Suprapubic skin (tissue), 4 donors: ENCODE measurements around the gene ATF3. TPM values are rescaled to one million over a fixed set of nuclear protein-coding genes. Genes with fewer than 3 reads are reported as not detected.

ENCODE experiments used
- DNase-seq, 2 donors: peaks; one replicate each; pipeline ENCODE4 v3.0.0-alpha.2; 2019; ENCODE audit warnings: low spot score in 2 of 2
- H3K27ac ChIP-seq: fragments of 200-600 bp; sonication (generic); one replicate; pipeline ENCODE4 v1.5.1; 2019
- H3K27me3 ChIP-seq: fragments of 200-600 bp; sonication (generic); one replicate; pipeline ENCODE4 v1.5.1; 2019
- H3K36me3 ChIP-seq: fragments of 200-600 bp; sonication (generic); one replicate; pipeline ENCODE4 v1.5.1; 2019
- H3K4me1 ChIP-seq: fragments of 200-600 bp; sonication (generic); one replicate; pipeline ENCODE4 v1.5.1; 2019
- H3K4me3 ChIP-seq: fragments of 200-600 bp; sonication (generic); one replicate; pipeline ENCODE4 v1.5.1; 2019; ENCODE audit warnings: mild to moderate bottlenecking
- H3K9me3 ChIP-seq: fragments of 200-600 bp; sonication (generic); one replicate; pipeline ENCODE4 v1.5.1; 2019
- EP300 ChIP-seq: sonication (generic); formaldehyde crosslinking; IDR thresholded peaks from one replicate; pipeline ENCODE4 v1.6.1; 2017; ENCODE audit warnings: antibody characterized with exemption
- POLR2A ChIP-seq, 2 donors: fragments of 450-650 bp; IDR thresholded peaks; one replicate each; pipeline ENCODE4 v1.6.1; 2017; ENCODE audit warnings: antibody characterized with exemption in 2 of 2, mild to moderate bottlenecking in 2 of 2, moderate library complexity in 2 of 2
- POLR2AphosphoS5 ChIP-seq, 3 donors: sonication (generic); formaldehyde crosslinking; IDR thresholded peaks; one replicate each; pipeline ENCODE4 v1.6.1; 2017; ENCODE audit warnings: antibody characterized with exemption in 3 of 3
- WGBS: methylation state at CpG from one replicate; pipeline ENCODE4 v1.1.5; 2018; 5-methylcytosine and 5-hydroxymethylcytosine counted together
- total RNA-seq, 4 donors: library from RNA; depleted of rRNA; stranded (reverse); fragments of >200 nt; gene quantifications; one replicate each; pipeline ENCODE4 v1.1.0, GENCODE V29; 2016
- TF ChIP-seq, protein P1 (sequence below), 2 donors: fragments of 200-600 bp in 1 of 2; fragments of 450-650 bp in 1 of 2; sonication (generic) in 1 of 2; IDR thresholded peaks; one replicate each; pipeline ENCODE4 v1.5.1; 2016 to 2019; ENCODE audit warnings: antibody characterized with exemption in 2 of 2, mild to moderate bottlenecking in 1 of 2, moderate library complexity in 1 of 2

The ATF3 gene
- total RNA-seq, 4 donors from 2014 or later = 43.9 to 151 (median 84.1) TPM

DNA sequence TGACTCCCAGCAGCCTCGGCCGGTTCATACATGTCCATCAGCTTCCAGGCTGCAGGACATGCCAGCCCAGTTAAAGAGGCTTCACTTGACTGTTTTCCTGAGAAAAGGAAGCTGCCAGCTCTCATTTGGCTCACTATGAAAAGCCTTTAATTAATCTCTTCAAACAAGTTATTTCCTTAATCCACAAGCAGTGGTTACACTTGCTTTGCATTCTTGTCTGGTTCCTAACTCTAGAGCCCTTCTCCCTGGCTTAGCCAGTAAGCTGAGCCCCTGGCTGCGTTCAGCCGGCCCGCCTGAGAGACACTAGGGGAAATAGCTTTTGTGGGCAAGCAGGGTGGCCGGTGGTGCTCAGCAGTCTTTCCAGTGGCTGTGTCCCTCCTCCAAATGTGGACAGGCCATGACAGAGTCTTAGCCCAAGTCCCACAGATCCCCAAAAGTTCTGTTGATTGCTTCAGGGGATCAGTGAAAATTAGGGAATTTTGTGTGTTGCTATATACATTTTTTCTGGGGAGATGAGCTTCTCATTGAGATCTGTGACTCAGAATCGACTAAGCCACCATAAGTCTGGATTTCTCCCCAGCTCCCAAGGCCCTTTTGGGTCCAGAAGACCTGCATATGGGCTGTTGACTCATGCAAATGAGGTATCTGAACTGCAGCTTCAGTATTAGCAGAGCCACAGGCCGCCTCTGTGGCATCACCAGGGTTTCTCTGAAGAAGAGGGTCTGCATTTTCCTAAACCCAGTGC, 10.1 kb downstream of the ATF3 start:
- Histone ChIP-seq H3K4me3 (no peak overlapping the region), H3K27ac (no peak overlapping the region), H3K4me1 (no peaks in the 10 kb centered on the region), H3K9me3 (no peaks in the 10 kb centered on the region), H3K27me3 (no peaks in the 10 kb centered on the region), H3K36me3 (peaks cover 58% of the 10 kb centered on the region)
- WGBS = 88% methylated on average over 7 of the region's 8 CpGs
- TF ChIP-seq, protein P1, sequence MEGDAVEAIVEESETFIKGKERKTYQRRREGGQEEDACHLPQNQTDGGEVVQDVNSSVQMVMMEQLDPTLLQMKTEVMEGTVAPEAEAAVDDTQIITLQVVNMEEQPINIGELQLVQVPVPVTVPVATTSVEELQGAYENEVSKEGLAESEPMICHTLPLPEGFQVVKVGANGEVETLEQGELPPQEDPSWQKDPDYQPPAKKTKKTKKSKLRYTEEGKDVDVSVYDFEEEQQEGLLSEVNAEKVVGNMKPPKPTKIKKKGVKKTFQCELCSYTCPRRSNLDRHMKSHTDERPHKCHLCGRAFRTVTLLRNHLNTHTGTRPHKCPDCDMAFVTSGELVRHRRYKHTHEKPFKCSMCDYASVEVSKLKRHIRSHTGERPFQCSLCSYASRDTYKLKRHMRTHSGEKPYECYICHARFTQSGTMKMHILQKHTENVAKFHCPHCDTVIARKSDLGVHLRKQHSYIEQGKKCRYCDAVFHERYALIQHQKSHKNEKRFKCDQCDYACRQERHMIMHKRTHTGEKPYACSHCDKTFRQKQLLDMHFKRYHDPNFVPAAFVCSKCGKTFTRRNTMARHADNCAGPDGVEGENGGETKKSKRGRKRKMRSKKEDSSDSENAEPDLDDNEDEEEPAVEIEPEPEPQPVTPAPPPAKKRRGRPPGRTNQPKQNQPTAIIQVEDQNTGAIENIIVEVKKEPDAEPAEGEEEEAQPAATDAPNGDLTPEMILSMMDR (IDR thresholded peaks at IDR 0.05) = no peak
- TF ChIP-seq POLR2AphosphoS5 (IDR thresholded peaks at IDR 0.05) (no peak), POLR2A (IDR thresholded peaks at IDR 0.05) (no peak), EP300 (no peak)
- no peak for DNase-seq

- Histone ChIP-seq H3K27ac (no peak overlapping the region), H3K27me3 (no peaks in the 10 kb centered on the region), H3K4me3 (no peak overlapping the region), H3K4me1 (no peaks in the 10 kb centered on the region), H3K9me3 (no peaks in the 10 kb centered on the region), H3K36me3 (peaks cover 53% of the 10 kb centered on the region)
- DNase-seq = no peak
- no peak for TF ChIP-seq POLR2A (IDR thresholded peaks at IDR 0.05)
- TF ChIP-seq, protein P1 (IDR thresholded peaks at IDR 0.05) = no peak
- no peak for TF ChIP-seq POLR2AphosphoS5 (IDR thresholded peaks at IDR 0.05)
- TF ChIP-seq EP300 = no peak
- 91% methylated on average over 1 of the region's 1 CpG for WGBS
Measured at GRCh38 chr1:212620293-212620692, 11.7 kb downstream of the ATF3 start.

- no peak for DNase-seq
- H3K36me3 ChIP-seq = peaks cover 43% of the 10 kb centered on the region
- no peak for TF ChIP-seq POLR2AphosphoS5 (IDR thresholded peaks at IDR 0.05)
- no peak for TF ChIP-seq EP300
- TF ChIP-seq POLR2A (IDR thresholded peaks at IDR 0.05) = no peak
- TF ChIP-seq, protein P1 (IDR thresholded peaks at IDR 0.05) = no peak
- H3K9me3 ChIP-seq = no peaks in the 10 kb centered on the region
- no peaks in the 10 kb centered on the region for H3K27me3 ChIP-seq
- WGBS = 84% methylated on average over 10 of the region's 10 CpGs
- no peak overlapping the region for H3K4me3 ChIP-seq
- no peaks in the 10 kb centered on the region for H3K4me1 ChIP-seq
- H3K27ac ChIP-seq = no peak overlapping the region
Measured at GRCh38 chr1:212621043-212621948, 12.7 kb downstream of the ATF3 start.

- Histone ChIP-seq H3K36me3 (peaks cover 37% of the 10 kb centered on the region), H3K9me3 (no peaks in the 10 kb centered on the region), H3K4me1 (no peaks in the 10 kb centered on the region), H3K27me3 (no peaks in the 10 kb centered on the region), H3K27ac (no peak overlapping the region), H3K4me3 (no peak overlapping the region)
- 33% methylated on average over 1 of the region's 1 CpG for WGBS
- no peak for DNase-seq
- TF ChIP-seq POLR2A (IDR thresholded peaks at IDR 0.05) (no peak), POLR2AphosphoS5 (IDR thresholded peaks at IDR 0.05) (no peak), EP300 (no peak)
- TF ChIP-seq, protein P1 (IDR thresholded peaks at IDR 0.05) = no peak
Measured at GRCh38 chr1:212621949-212622305, 13.4 kb downstream of the ATF3 start.

DNA sequence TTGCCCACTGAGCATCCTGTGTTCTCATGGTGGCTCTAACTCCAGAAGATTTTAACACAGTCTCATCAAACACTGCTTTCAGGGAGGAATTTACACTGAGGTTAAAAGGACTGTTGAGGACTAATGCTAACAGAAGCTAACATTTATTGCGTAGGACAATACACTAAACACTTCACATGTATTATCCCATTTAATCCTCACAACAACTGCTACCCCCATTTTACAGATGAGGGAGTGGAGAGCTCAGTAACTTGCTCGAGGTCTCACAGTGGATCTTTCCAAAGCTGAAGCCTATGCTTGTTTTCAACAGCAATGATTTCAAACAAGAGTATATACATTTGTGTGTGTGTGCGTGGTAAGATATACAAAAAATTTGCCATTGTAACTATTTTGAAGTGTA, 13.9 kb downstream of the ATF3 start:
- no peak overlapping the region for H3K4me3 ChIP-seq
- no peaks in the 10 kb centered on the region for H3K4me1 ChIP-seq
- no peak overlapping the region for H3K27ac ChIP-seq
- H3K9me3 ChIP-seq = no peaks in the 10 kb centered on the region
- WGBS = 89% methylated on average over 3 of the region's 3 CpGs
- peaks cover 31% of the 10 kb centered on the region for H3K36me3 ChIP-seq
- no peaks in the 10 kb centered on the region for H3K27me3 ChIP-seq
- no peak for DNase-seq
- TF ChIP-seq EP300 = no peak
- TF ChIP-seq POLR2A (IDR thresholded peaks at IDR 0.05) = no peak
- no peak for TF ChIP-seq POLR2AphosphoS5 (IDR thresholded peaks at IDR 0.05)
- TF ChIP-seq, protein P1 (IDR thresholded peaks at IDR 0.05) = no peak
